Measurements from ENCODE around the gene CARMIL1.

CARMIL1 gene

GRCh38 chr6:25448965-25449538 is 169.9 kb downstream of the CARMIL1 start:
- no peak for DNase-seq (ENCODE audit: insufficient read length, low spot score)
- TF ChIP-seq SPI1 (IDR thresholded peaks at IDR 0.05; ENCODE audit: low read depth, low read length) (no peak), TAF1 (IDR thresholded peaks at IDR 0.05; ENCODE audit: low read depth, low read length) (no peak), POU2F2 (IDR thresholded peaks at IDR 0.05; ENCODE audit: low read depth, low read length) (no peak), POLR2AphosphoS5 (IDR thresholded peaks at IDR 0.05; ENCODE audit: low read depth, low read length) (no peak), PAX5 (IDR thresholded peaks at IDR 0.05; ENCODE audit: insufficient read depth, low read length, severe bottlenecking) (no peak), POLR2A (IDR thresholded peaks at IDR 0.05; ENCODE audit: low read depth, low read length) (no peak)
- FAIRE-seq, result no peak

GRCh38 chr6:25449774-25450173 is 170.6 kb downstream of the CARMIL1 start:
- no peak for DNase-seq (ENCODE audit: insufficient read length, low spot score)
- FAIRE-seq, result no peak
- TF ChIP-seq SPI1 (IDR thresholded peaks at IDR 0.05; ENCODE audit: low read depth, low read length) (no peak), POLR2AphosphoS5 (IDR thresholded peaks at IDR 0.05; ENCODE audit: low read depth, low read length) (no peak), PAX5 (IDR thresholded peaks at IDR 0.05; ENCODE audit: insufficient read depth, low read length, severe bottlenecking) (no peak), TAF1 (IDR thresholded peaks at IDR 0.05; ENCODE audit: low read depth, low read length) (no peak), POLR2A (IDR thresholded peaks at IDR 0.05; ENCODE audit: low read depth, low read length) (no peak), POU2F2 (IDR thresholded peaks at IDR 0.05; ENCODE audit: low read depth, low read length) (no peak)

GRCh38 chr6:25450469-25451198 is 171.5 kb downstream of the CARMIL1 start:
- DNase-seq (ENCODE audit: insufficient read length, low spot score) (no peak), FAIRE-seq (no peak)
- no peak for TF ChIP-seq TAF1 (IDR thresholded peaks at IDR 0.05; ENCODE audit: low read depth, low read length)
- no peak for TF ChIP-seq PAX5 (IDR thresholded peaks at IDR 0.05; ENCODE audit: insufficient read depth, low read length, severe bottlenecking)
- no peak for TF ChIP-seq POLR2AphosphoS5 (IDR thresholded peaks at IDR 0.05; ENCODE audit: low read depth, low read length)
- no peak for TF ChIP-seq POLR2A (IDR thresholded peaks at IDR 0.05; ENCODE audit: low read depth, low read length)

GRCh38 chr6:25452031-25452430 is 172.9 kb downstream of the CARMIL1 start:
- FAIRE-seq (no peak), DNase-seq (ENCODE audit: insufficient read length, low spot score) (no peak)
- TF ChIP-seq TAF1 (IDR thresholded peaks at IDR 0.05; ENCODE audit: low read depth, low read length) (no peak), POLR2AphosphoS5 (IDR thresholded peaks at IDR 0.05; ENCODE audit: low read depth, low read length) (no peak), PAX5 (IDR thresholded peaks at IDR 0.05; ENCODE audit: insufficient read depth, low read length, severe bottlenecking) (no peak), POU2F2 (IDR thresholded peaks at IDR 0.05; ENCODE audit: low read depth, low read length) (no peak), SPI1 (IDR thresholded peaks at IDR 0.05; ENCODE audit: low read depth, low read length) (no peak)

GRCh38 chr6:25453288-25453687 is 174.1 kb downstream of the CARMIL1 start:
- TF ChIP-seq TAF1 (IDR thresholded peaks at IDR 0.05; ENCODE audit: low read depth, low read length) (no peak), PAX5 (IDR thresholded peaks at IDR 0.05; ENCODE audit: insufficient read depth, low read length, severe bottlenecking) (no peak), POLR2AphosphoS5 (IDR thresholded peaks at IDR 0.05; ENCODE audit: low read depth, low read length) (no peak)
- FAIRE-seq, result no peak
- DNase-seq (ENCODE audit: insufficient read length, low spot score), result no peak

- FAIRE-seq (no peak), DNase-seq (ENCODE audit: insufficient read length, low spot score) (no peak)
- no peak for TF ChIP-seq POLR2A (IDR thresholded peaks at IDR 0.05; ENCODE audit: low read depth, low read length)
- TF ChIP-seq SPI1 (IDR thresholded peaks at IDR 0.05; ENCODE audit: low read depth, low read length), result no peak
- no peak for TF ChIP-seq POU2F2 (IDR thresholded peaks at IDR 0.05; ENCODE audit: low read depth, low read length)
Observed at GRCh38 chr6:25454136-25454535, 175.0 kb downstream of the CARMIL1 start.

GRCh38 chr6:25456249-25457040 is 177.3 kb downstream of the CARMIL1 start:
- no peak for DNase-seq (ENCODE audit: insufficient read length, low spot score)
- TF ChIP-seq POU2F2 (IDR thresholded peaks at IDR 0.05; ENCODE audit: low read depth, low read length) (no peak), PAX5 (IDR thresholded peaks at IDR 0.05; ENCODE audit: insufficient read depth, low read length, severe bottlenecking) (no peak), TAF1 (IDR thresholded peaks at IDR 0.05; ENCODE audit: low read depth, low read length) (no peak), SPI1 (IDR thresholded peaks at IDR 0.05; ENCODE audit: low read depth, low read length) (no peak), POLR2AphosphoS5 (IDR thresholded peaks at IDR 0.05; ENCODE audit: low read depth, low read length) (no peak), POLR2A (IDR thresholded peaks at IDR 0.05; ENCODE audit: low read depth, low read length) (no peak)
- no peak for FAIRE-seq

- no peak for FAIRE-seq
- DNase-seq (ENCODE audit: insufficient read length, low spot score), result no peak
- TF ChIP-seq PAX5 (IDR thresholded peaks at IDR 0.05; ENCODE audit: insufficient read depth, low read length, severe bottlenecking), result no peak
Observed at GRCh38 chr6:25457516-25457915, 178.3 kb downstream of the CARMIL1 start.

- DNase-seq (ENCODE audit: insufficient read length, low spot score) (no peak), FAIRE-seq (no peak)
- TF ChIP-seq POLR2A (IDR thresholded peaks at IDR 0.05; ENCODE audit: low read depth, low read length) (no peak), POU2F2 (IDR thresholded peaks at IDR 0.05; ENCODE audit: low read depth, low read length) (no peak), TAF1 (IDR thresholded peaks at IDR 0.05; ENCODE audit: low read depth, low read length) (no peak), PAX5 (IDR thresholded peaks at IDR 0.05; ENCODE audit: insufficient read depth, low read length, severe bottlenecking) (no peak)
Observed at GRCh38 chr6:25458485-25458884, 179.3 kb downstream of the CARMIL1 start.
